ENCODE measurements around the gene NDUFS2. TPM values are rescaled to one million over a fixed set of nuclear protein-coding genes. Genes with fewer than 3 reads are reported as not detected.

Gene NDUFS2
- total and polyA plus RNA-seq, 9 of the 15 experiments (the other 6 are each of a cell fraction or from before 2014, with no cell fraction given): 70.0 to 176 (median 141) TPM

DNA sequence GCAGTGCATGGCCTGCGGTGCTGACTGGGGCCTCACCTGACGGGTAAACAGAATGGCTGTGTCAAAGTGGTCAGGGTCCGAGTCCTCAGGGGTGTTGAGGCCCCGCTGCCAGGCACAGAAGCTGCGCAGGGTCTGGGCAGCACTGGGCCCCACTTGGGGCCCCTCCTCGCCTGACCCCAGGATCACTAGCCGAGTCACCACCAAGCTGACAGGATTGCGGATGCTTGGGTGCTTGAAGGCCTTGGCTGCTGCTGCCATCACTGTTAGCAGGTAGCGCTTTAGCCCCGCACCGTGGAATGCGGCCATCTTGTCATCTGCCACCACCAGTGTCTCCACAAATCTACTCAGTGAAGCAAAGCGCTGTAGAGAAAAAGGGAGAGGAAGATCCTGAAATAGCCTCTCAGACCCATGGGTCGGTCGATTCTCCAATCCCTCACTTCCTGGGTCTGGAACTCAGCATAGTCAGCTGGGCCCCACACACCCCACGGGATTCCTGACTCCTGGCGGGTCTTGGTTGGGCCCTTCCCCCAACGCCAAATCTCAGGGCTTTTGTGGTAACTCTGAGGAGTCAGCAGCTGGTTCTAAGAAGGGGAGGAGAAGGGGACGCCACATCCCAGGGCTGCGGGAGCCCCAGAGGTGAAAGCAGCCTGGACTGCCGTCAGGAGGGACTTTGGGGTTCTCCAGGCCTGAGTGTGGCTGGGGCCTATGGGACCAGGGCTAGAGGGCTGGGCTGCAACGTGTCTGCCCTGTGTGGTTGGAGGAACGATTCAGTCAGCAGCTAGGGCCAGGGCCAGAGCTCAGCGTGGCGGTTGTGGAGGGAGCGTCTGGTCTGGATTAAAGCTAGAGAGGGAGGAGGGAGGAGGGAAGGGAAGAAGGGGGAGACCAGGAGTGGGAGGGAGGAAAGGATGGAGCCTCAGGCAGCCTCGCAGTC, 5.4 kb upstream of the NDUFS2 start (continued):
- TF ChIP-seq, protein P1, sequence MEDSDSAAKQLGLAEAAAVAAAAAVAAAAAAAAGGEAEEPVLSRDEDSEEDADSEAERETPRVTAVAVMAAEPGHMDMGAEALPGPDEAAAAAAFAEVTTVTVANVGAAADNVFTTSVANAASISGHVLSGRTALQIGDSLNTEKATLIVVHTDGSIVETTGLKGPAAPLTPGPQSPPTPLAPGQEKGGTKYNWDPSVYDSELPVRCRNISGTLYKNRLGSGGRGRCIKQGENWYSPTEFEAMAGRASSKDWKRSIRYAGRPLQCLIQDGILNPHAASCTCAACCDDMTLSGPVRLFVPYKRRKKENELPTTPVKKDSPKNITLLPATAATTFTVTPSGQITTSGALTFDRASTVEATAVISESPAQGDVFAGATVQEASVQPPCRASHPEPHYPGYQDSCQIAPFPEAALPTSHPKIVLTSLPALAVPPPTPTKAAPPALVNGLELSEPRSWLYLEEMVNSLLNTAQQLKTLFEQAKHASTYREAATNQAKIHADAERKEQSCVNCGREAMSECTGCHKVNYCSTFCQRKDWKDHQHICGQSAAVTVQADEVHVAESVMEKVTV (CRISPR knock-in tag; IDR thresholded peaks at IDR 0.05): no peak
- TF ChIP-seq MAFK (IDR thresholded peaks at IDR 0.05; ENCODE audit: low read length) (no peak), PHF8 (IDR thresholded peaks at IDR 0.05; ENCODE audit: borderline replicate concordance, low read length) (peak; percentile 14; the same call in 1 of the 2 replicates), YY1 (IDR thresholded peaks at IDR 0.05; ENCODE audit: borderline replicate concordance in 1 of 3, control insufficient read depth in 1 of 3, extremely low read depth in 1 of 3, insufficient read depth in 3 of 3, insufficient read length in 1 of 3, insufficient replicate concordance in 2 of 3, low read depth in 1 of 3, low read length in 2 of 3) (peak in 1 of 3 experiments; percentile 44), ZFX (CRISPR knock-in tag; IDR thresholded peaks at IDR 0.05) (peak; percentile 56), ASH1L (IDR thresholded peaks at IDR 0.05; ENCODE audit: borderline replicate concordance, low read depth, partially characterized antibody) (no peak)
